Measurements from ENCODE around the gene MAP4.

MAP4 gene

GRCh38 chr3:48047841-48048464, 31.7 kb upstream of the MAP4 start:
- H3K4me3 ChIP-seq (ENCODE audit: low read depth, low read length), result no peak overlapping the region
- in situ Hi-C loops (cut with HindIII; ENCODE audit: low sequenced_read_pairs), result no loop called here
- no peak for TF ChIP-seq CTCF (IDR thresholded peaks at IDR 0.05; ENCODE audit: low read depth, low read length, missing control alignments)
- no peak for DNase-seq (ENCODE audit: low read depth)

- no peak overlapping the region for H3K4me3 ChIP-seq (ENCODE audit: low read depth, low read length)
- TF ChIP-seq CTCF (IDR thresholded peaks at IDR 0.05; ENCODE audit: low read depth, low read length, missing control alignments), result no peak
- in situ Hi-C loops (cut with HindIII; ENCODE audit: low sequenced_read_pairs), result no loop called here
- no peak for DNase-seq (ENCODE audit: low read depth)
Measured at GRCh38 chr3:48042071-48042760, 26.0 kb upstream of the MAP4 start.

GRCh38 chr3:48039487-48040190, 23.4 kb upstream of the MAP4 start:
- in situ Hi-C loops (cut with HindIII; ENCODE audit: low sequenced_read_pairs), result no loop called here
- no peak overlapping the region for H3K4me3 ChIP-seq (ENCODE audit: low read depth, low read length)
- TF ChIP-seq CTCF (IDR thresholded peaks at IDR 0.05; ENCODE audit: low read depth, low read length, missing control alignments), result no peak
- peak; percentile 41 for DNase-seq (ENCODE audit: low read depth)

GRCh38 chr3:48038971-48039481, 22.8 kb upstream of the MAP4 start:
- DNase-seq (ENCODE audit: low read depth), result no peak
- no peak for TF ChIP-seq CTCF (IDR thresholded peaks at IDR 0.05; ENCODE audit: low read depth, low read length, missing control alignments)
- H3K4me3 ChIP-seq (ENCODE audit: low read depth, low read length), result no peak overlapping the region
- in situ Hi-C loops (cut with HindIII; ENCODE audit: low sequenced_read_pairs), result no loop called here

GRCh38 chr3:48034000-48034516, 17.8 kb upstream of the MAP4 start:
- in situ Hi-C loops (cut with HindIII; ENCODE audit: low sequenced_read_pairs), result no loop called here
- no peak for TF ChIP-seq CTCF (IDR thresholded peaks at IDR 0.05; ENCODE audit: low read depth, low read length, missing control alignments)
- no peak overlapping the region for H3K4me3 ChIP-seq (ENCODE audit: low read depth, low read length)
- peak; percentile 88 for DNase-seq (ENCODE audit: low read depth)

- in situ Hi-C loops (cut with HindIII; ENCODE audit: low sequenced_read_pairs), result no loop called here
- no peak for DNase-seq (ENCODE audit: low read depth)
- TF ChIP-seq CTCF (IDR thresholded peaks at IDR 0.05; ENCODE audit: low read depth, low read length, missing control alignments), result no peak
- no peak overlapping the region for H3K4me3 ChIP-seq (ENCODE audit: low read depth, low read length)
Measured at GRCh38 chr3:48030188-48030587, 14.0 kb upstream of the MAP4 start.

All from astrocyte of the cerebellum (primary cell).